Psoas muscle (tissue), 8 donors: ENCODE data around the gene PC. TPM values are rescaled to one million over a fixed set of nuclear protein-coding genes. Genes with fewer than 3 reads are reported as not detected.
A peak's percentile ranks its signal among the peaks of the same experiment; 100 is the strongest.

Experiments used
- ATAC-seq, 4 donors: fragments of 200-7000 bp; cut with Tn5 transposase; one replicate each; pipeline ENCODE4 v1.9.1; 2020; ENCODE audit warnings: moderate library complexity in 3 of 4, mild to moderate bottlenecking in 2 of 4
- DNase-seq, 2 donors: peaks; one replicate each; pipeline ENCODE4 v3.0.0-alpha.2; 2020
- H3K27ac ChIP-seq: fragments of 200-600 bp; one replicate; pipeline ENCODE4 v1.8.0; 2022
- H3K27me3 ChIP-seq, 3 donors: fragments of 200-600 bp in 1 of 3; one replicate each; pipeline versions ENCODE4 v1.6.1 to v1.8.0; 2013 to 2022; ENCODE audit warnings: low read length in 2 of 3, mild to moderate bottlenecking in 2 of 3, moderate library complexity in 1 of 3; ENCODE audit not compliant: insufficient read depth in 3 of 3
- H3K36me3 ChIP-seq, 2 donors: fragments of 200-600 bp in 1 of 2; one replicate each; pipeline versions ENCODE4 v1.6.1 to v1.8.0; 2013 to 2022; ENCODE audit warnings: low read depth in 1 of 2, mild to moderate bottlenecking in 1 of 2, moderate library complexity in 1 of 2; ENCODE audit not compliant: insufficient read depth in 1 of 2
- H3K4me1 ChIP-seq: fragments of 200-600 bp; one replicate; pipeline ENCODE4 v1.8.0; 2022
- H3K4me3 ChIP-seq: fragments of 200-600 bp; one replicate; pipeline ENCODE4 v1.8.0; 2022; ENCODE audit warnings: mild to moderate bottlenecking
- H3K9me3 ChIP-seq: fragments of 200-600 bp; one replicate; pipeline ENCODE4 v1.8.0; 2022
- CTCF ChIP-seq: fragments of 200-600 bp; IDR thresholded peaks from one replicate; pipeline ENCODE4 v1.8.0; 2022; ENCODE audit warnings: antibody characterized with exemption
- WGBS, 3 donors: extraction: QIAGEN DNeasy Blood & Tissue Kit; methylation state at CpG; one replicate each; pipeline versions ENCODE4 v1.1.6 to v1.1.7; 2013; 5-methylcytosine and 5-hydroxymethylcytosine counted together
- intact Hi-C, 2 donors: fragments of 100-400 bp; cut with DNase I; formaldehyde crosslinking; loops; one replicate each; pipeline versions ENCODE4 v1.11.0 to v1.14.2; 2022
- polyA plus RNA-seq, 3 donors: library from polyadenylated mRNA; stranded (reverse); fragments of 200-250 nt; gene quantifications; one replicate each; pipeline ENCODE4 v1.2.3, GENCODE V29; 2013
- total RNA-seq, 4 donors: library from RNA; stranded (reverse); fragmentation: NEBNext Ultra II Directional in 2 of 4; extraction: Animal tissue kit (Norgen Biotek cat#: 25700) in 2 of 4; gene quantifications; one replicate each; pipeline versions ENCODE4 v1.2.1 to v1.2.4, GENCODE V29; 2021 to 2023
- donor health status: healthy with polysubstance abuse.
- donor health status: DM: no; HTN: no; CAD: no; lungs with moderate emphysema.
- donor health status: Bipolar disorder and iron deficiency.
- donor health status: healthy.
- donor health status: DM: yes; HTN: yes; CAD: no.
- donor health status: DM: no; HTN: no; CAD: no.
- donor health status: DM: no; HTN: no; CAD: no.
- donor health status: DM: yes; HTN: yes; CAD: no.

The PC gene
- total and polyA plus RNA-seq, 7 donors, result 11.1 to 48.8 (median 18.3) TPM

GRCh38 chr11:66910016-66910415 lies 48.2 kb downstream of the PC start:
- WGBS, 3 donors, result 62 to 76% (median 74%) methylated on average over 10 of the region's 10 CpGs
- no peak for DNase-seq
- no peaks in the 10 kb centered on the region for H3K9me3 ChIP-seq
- H3K27ac ChIP-seq, result no peak overlapping the region
- ATAC-seq, result peak in 2 of 4 donors; percentile 37 to 38
- no peak overlapping the region for H3K4me3 ChIP-seq
- no peaks in the 10 kb centered on the region for H3K27me3 ChIP-seq
- peaks cover 5% of the 10 kb centered on the region for H3K4me1 ChIP-seq
- no peaks in the 10 kb centered on the region for H3K36me3 ChIP-seq
- intact Hi-C loops, result no loop called here
- no peak for TF ChIP-seq CTCF

- ATAC-seq (peak; percentile 32 to 78 (median 60)), DNase-seq (no peak)
- Histone ChIP-seq H3K4me3 (no peak overlapping the region), H3K27me3 (no peaks in the 10 kb centered on the region), H3K9me3 (no peaks in the 10 kb centered on the region), H3K36me3 (no peaks in the 10 kb centered on the region), H3K27ac (no peak overlapping the region), H3K4me1 (peaks cover 5% of the 10 kb centered on the region)
- TF ChIP-seq CTCF, result no peak
- 73 to 80% (median 78%) methylated on average over 8 of the region's 8 CpGs for WGBS, 3 donors
- intact Hi-C loops, result no loop called here
These were observed 49.0 kb downstream of the PC start for GRCh38 chr11:66909181-66909580.

- H3K27ac ChIP-seq, result no peak overlapping the region
- intact Hi-C loops, result no loop called here
- WGBS, 3 donors, result 52 to 78% (median 58%) methylated on average over 9 of the region's 9 CpGs
- H3K4me3 ChIP-seq, result no peak overlapping the region
- TF ChIP-seq CTCF, result no peak
- no peaks in the 10 kb centered on the region for H3K36me3 ChIP-seq
- H3K4me1 ChIP-seq, result peaks cover 5% of the 10 kb centered on the region
- DNase-seq, result no peak
- ATAC-seq, result peak in 3 of 4 donors; percentile 12 to 43 (median 39)
- H3K27me3 ChIP-seq, result no peaks in the 10 kb centered on the region
- H3K9me3 ChIP-seq, result no peaks in the 10 kb centered on the region
These were observed 50.2 kb downstream of the PC start for GRCh38 chr11:66907751-66908630.

GRCh38 chr11:66906061-66906733 lies 52.0 kb downstream of the PC start:
- H3K4me1 ChIP-seq, result peaks cover 5% of the 10 kb centered on the region
- no peak overlapping the region for H3K4me3 ChIP-seq
- H3K9me3 ChIP-seq, result no peaks in the 10 kb centered on the region
- intact Hi-C loops, result no loop called here
- TF ChIP-seq CTCF, result no peak
- no peak overlapping the region for H3K27ac ChIP-seq
- H3K36me3 ChIP-seq, result no peaks in the 10 kb centered on the region
- ATAC-seq (no peak), DNase-seq (no peak)
- H3K27me3 ChIP-seq, result no peaks in the 10 kb centered on the region
- 65 to 68% (median 67%) methylated on average over 14 of the region's 14 CpGs for WGBS, 3 donors
